Endometrial microvascular endothelial cells (primary cell): Measurements from ENCODE around the gene FADS1. TPM values are rescaled to one million over a fixed set of nuclear protein-coding genes. Genes with fewer than 3 reads are reported as not detected.

Source experiments
- in situ Hi-C: cut with HindIII; loops from 2 replicates; pipeline ENCODE4 v1.10.0; 2017; ENCODE audit warnings: low sequenced_read_pairs, low pct_unique_long_range_greater_than_20kb; ENCODE audit errors: inconsistent ontology term
- total RNA-seq: library from RNA; depleted of rRNA; stranded (reverse); fragments of >200 nt; gene quantifications from one replicate; pipeline ENCODE4 v1.2.3, GENCODE V29; 2015; ENCODE audit errors: inconsistent ontology term

The FADS1 gene
- total RNA-seq, 1 donor from 2014 or later: 40.0 TPM

DNA sequence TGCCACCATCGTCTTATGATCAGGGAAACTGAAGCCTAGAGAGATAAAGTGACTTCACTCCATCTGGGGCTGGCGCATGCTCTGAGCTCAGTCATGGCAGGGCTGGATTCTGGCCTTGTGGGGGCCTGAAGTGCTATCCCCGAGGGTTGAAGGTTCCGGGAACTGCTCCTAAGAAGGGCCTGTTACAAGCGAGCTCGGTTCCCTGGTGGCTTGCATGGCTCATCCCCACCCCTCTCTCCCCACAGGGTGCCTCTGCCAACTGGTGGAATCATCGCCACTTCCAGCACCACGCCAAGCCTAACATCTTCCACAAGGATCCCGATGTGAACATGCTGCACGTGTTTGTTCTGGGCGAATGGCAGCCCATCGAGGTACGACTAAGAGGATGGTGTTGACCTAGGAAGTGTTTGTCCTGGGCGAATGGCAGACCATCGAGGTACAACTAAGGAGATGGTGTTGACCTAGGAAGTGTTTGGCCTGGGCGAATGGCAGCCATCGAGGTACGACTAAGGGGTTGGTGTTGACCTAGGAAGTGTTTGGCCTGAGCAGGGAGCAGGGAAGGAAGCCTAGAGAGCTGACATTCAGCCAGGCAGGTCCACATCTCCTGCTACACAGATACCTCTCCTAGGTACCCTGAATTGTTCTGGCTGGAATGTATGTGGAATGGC lies 31.2 kb upstream of the FADS1 start:
- in situ Hi-C loops: no loop called here

DNA sequence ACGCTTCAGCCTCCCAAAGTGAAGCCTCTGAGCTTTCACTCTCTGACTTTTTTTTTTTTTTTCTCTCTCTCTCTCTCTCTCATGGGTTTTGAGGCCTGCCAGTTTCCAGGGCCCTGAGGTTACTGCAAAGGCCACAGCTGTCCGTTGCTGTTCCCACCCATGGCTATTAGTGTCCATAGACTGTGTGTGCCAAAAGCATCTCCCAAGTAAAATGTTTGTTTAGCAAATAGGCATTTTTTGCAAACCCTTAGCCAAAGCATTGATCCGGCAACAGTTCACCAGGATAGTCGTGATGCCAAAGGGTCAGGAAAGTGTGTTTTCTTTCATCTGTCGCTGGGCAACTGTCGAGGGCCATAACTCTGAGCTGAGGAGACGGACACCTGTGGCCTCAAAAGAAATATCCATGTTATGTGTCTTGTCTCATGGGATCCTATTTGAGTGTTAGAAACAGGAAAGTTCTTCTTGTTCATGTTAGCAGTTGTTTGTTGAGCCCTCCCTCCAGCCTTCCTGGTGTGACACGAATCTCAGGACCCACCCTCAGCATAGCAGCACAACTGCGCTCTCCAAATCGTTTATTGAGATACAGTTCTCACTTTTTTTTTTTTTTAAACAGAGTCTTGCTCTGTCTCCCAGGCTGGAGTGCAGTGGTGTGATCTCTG lies 29.7 kb upstream of the FADS1 start:
- in situ Hi-C loops: no loop called here

DNA sequence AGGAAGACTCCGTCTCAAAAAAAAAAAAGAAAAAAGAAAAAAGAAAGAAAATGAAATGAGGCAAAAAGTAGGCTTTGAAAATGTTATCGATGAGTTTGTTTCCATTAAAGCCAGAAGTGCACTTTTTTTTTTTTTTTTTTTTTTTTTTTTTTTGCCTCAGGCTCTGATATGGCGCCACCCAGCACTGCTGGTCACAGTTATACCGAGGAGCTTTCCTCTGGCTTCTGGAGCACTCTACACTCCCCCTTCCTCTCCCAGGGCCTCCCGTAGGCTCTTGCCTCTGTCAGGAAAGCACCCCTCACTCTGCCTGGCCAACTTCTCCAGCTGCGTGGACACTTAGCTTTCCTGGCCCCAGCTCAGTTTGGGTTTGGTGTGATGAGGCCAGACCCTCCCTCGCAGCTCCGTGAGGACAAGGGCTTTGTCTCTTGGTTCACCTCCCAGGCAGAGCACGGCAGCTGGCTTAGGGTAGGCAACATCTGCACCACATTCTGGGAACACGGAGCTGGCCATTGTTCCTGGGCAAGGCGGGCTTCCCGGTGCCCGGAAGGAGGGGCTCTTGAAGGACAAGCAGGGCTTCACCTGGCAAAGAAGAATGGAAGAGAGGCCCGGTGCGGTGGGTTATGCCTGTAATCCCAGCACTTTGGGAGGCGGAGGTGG lies 28.2 kb upstream of the FADS1 start:
- in situ Hi-C loops: no loop called here

DNA sequence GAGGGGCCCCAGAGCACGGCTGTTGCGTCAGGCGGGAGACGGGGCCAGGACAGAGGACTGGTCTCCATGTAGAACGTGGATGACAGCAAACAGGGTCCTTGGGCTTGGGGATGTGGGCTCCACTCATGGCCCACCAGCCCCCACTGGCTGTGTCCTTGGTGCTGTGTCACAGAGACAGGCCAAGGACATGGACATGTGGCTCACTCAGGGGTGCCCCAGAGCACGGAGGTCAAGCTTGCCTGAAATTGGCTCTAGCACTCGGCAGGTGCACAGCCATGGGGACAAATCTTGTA lies 25.7 kb upstream of the FADS1 start:
- in situ Hi-C loops: no loop called here

DNA sequence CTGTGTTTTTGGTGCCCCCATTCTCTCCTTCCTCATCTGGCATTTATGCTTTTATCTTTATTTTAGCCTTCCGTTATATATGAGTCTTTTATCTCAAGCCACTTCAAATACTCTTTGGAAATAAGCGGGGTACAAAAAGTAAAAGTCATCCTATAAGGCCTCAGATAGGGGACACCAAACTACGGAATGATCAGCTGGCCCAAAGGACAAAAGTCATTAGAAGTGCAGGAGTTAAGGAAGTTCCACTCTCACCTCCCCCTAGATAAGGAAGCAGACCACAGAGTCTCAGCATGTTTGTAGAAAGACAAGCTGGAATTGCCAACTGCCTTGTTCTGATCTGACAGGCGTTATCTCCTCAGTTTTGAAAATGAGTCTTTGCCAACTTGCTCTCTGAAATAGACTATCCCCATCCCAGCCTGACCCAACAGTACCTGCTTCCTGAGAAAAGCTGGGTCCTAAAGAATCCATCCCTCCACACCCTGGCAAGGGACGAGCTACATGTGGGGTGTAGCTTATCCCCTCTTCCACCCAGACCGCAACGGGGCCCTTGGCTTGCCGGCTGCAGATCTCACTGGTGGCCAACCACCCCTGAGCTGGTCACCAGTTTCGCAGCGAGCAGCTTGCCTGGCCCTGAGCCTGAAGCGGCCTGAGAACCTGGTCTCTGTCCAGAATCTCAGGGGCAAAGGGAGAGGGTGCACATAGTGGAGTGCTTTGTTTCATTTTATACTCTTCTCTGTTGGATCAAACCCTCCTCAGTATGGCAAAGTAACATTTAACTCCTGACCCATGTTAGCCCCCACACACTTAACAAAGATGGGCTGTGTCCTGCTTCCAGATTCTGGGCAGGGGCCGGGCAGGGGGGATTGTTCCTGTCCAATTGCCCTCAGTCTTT lies 25.1 kb upstream of the FADS1 start:
- in situ Hi-C loops: no loop called here

DNA sequence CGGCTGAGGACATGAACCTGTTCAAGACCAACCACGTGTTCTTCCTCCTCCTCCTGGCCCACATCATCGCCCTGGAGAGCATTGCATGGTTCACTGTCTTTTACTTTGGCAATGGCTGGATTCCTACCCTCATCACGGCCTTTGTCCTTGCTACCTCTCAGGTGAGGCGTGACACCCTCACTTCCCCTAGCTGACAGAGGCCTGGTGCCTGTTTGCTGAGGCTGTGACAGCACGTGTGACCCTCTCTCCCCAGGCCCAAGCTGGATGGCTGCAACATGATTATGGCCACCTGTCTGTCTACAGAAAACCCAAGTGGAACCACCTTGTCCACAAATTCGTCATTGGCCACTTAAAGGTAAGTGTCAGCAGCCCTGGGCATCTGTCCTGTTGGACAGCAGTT lies 23.6 kb upstream of the FADS1 start:
- in situ Hi-C loops: no loop called here

DNA sequence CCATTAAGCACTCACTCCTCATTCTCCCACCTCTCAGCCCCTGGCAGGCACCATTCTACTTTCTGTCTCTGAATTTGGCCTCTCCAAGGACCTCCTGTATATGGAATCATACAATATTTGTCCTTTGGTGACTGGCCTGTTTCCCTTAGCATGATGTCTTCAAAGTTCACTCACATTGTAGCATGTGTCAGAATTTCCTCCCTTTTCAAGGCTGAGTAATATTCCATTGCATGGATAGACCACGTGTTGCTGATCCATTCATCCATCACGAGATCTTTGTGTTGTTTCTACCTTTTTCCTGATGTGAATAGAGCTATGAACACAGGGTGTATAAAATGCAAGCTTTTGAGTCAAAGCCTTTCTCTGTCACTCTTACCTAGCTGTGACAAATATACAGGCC lies 22.9 kb upstream of the FADS1 start:
- in situ Hi-C loops: no loop called here

DNA sequence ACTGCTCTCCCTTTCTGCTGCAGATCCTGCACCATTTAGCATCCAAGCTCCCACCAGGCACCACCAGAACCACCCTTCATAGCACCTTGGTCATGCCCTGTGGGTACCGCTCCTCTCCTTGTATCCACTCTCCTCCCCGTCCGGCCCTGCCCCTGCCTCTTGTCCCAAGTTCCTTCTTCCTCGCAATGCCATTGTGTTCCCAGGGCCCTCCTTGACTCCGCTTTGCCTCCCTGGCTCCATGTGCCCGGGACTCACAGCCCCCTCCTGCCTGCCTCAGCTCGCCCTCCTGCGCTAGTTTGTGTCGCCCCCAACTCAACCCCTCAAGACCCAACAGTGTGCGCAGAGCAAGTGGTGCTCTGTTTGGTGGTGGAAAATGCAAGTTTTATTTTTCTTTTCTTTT lies 22.1 kb upstream of the FADS1 start:
- in situ Hi-C loops: no loop called here

DNA sequence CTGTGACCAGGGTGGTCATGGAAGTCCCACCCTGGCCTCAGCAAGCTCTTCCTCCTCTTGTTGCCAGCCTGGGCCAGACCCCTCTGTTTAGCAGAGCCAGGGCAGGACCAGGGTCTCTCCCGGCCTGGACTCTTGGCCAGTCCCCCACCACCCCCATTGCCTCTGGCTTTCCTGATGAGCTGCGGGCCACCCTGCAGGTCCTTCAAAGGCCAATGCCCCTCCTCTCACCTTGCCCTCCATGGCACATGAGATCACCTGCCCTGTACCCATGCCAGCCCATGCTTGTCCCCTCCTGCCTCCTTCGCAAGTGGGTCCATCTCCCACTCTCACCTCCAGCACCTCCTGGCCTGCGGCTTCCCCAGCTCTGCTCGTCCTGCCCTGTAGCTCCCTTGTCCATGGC lies 21.7 kb upstream of the FADS1 start:
- in situ Hi-C loops: no loop called here

DNA sequence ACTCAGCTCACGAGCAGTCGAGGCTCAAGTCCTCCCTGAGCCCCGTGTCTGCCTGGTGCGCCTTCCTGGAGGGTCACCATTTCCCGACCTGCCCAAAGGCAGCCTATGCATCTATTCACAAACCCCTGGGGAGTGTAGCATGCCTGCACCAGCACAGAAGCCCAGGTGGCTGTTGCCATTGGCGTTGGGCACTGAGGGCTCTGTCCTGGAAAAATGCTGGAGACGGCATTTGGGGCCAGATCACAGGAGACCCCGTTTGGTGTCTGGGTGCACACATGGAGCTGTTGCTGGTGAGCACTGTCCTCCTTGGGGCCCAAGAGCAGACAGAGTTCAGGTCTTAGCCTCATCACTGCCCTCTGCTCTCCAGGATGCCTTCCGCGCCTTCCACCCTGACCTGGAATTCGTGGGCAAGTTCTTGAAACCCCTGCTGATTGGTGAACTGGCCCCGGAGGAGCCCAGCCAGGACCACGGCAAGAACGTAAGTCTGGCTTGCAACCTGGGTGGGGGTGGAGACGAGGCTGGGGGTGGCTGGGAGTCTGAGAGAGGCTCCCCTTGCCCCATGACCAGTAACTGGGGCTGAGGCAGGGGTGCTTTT lies 20.7 kb upstream of the FADS1 start:
- in situ Hi-C loops: no loop called here

DNA sequence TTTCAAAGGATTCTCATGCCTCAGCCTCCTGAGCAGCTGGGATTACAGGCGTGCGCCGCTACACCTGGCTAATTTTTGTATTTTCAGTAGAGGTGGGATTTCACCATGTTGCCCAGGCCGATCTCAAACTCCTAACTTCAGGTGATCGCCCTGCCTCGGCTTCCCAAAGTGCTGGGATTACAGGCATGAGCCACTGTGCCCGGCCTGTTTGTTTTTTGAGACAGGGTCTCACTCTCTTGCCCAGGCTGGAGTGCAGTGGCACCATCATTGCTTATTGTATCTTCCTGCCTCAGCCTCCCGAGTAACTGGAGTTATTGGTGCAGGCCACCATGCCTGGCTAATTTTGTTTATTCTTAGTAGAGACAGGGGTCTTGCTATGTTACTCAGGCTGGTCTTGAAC lies 19.4 kb upstream of the FADS1 start:
- in situ Hi-C loops: no loop called here

DNA sequence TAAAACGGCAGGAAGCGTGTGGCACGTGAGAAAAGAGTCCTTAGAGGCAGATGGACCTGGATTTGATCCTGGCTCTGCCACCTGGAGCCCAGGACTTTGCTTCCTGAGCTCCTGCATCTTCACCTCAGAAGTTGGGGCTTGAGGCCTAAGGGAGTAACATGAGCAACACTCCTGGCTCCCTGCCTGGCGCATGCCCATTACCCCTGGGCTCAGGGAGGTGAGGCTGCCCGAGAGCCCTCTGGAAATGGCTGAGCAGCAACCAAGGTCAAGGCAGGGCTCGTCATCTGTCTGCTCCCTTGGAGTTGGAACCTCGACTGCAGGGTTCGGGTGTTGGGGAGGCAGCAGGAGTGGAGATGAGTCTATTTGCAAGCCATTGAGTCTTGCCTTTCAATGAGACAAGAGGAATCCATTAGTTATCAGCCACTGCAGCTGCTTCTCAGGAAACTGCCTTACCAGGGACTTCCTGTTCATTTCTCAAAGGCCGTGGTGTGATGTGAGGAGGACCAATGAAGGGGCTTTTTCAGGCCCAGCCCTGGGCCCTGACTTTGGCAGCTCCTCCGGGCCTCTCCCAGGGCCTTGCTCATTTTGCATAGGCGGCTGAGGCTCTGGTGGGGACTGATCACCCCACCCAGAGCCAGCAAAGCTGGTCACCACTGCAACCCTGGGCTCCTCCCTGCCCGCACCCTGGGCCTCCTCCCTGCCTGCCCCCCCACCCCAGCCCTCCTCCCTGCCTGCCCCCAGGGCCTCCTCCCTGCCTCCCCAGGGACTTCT lies 17.7 kb upstream of the FADS1 start:
- in situ Hi-C loops: no loop called here

DNA sequence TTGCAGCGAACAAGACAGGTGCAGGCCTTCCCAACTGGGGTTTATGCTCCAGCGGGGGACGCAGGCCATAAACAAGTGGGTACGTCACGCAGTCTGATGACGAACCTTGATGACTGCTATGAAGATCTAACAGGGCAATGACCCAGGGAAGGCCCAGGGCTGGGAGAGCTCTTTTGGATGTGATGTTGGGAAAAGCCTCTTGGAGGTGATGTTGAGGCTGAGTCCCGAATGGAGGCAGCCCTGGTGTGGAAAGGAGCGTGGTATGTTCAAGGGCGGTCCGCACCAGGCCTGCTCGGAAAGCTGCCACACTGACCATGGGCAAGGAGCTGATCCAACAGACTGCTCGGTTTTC lies 17.1 kb upstream of the FADS1 start:
- in situ Hi-C loops: no loop called here

DNA sequence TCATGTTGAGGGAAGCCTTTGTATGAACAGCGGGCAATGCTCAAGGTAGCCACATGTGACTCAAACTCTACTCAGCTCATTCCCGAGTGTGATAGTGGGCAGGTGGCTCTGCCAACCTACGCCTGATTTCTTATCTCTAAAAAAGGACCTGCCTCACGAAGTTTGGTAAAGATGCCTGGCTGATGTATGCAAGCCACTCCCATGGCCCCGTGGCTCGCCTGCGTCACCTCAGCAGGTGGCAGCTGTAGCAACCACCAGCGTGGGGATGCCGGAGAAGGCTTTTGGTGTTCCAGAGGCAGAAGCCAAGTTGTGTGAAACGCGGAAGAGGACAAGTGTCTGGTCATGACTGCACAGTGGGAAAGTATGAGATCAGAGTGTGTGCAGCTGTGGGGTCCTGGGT lies 16.7 kb upstream of the FADS1 start:
- in situ Hi-C loops: no loop called here

DNA sequence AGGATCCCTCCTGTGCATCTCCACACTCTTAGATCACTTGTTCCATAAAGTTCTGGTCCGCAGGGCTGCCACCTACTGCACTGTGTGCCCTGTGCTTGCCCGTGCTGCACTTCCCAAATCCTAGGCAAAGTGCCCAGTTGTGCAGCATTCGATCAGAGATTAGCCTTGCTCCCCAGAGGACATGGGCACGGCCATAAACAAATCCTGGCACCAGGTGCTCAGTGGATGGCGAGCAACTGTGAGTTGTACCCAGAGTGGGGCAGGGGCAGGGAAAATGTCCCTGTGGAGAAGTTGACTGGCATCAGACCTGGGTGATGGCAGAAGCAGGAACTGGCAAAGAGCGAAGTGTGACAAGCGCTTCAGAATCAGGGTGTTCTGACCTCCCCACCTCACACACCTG lies 16.0 kb upstream of the FADS1 start:
- in situ Hi-C loops: no loop called here

DNA sequence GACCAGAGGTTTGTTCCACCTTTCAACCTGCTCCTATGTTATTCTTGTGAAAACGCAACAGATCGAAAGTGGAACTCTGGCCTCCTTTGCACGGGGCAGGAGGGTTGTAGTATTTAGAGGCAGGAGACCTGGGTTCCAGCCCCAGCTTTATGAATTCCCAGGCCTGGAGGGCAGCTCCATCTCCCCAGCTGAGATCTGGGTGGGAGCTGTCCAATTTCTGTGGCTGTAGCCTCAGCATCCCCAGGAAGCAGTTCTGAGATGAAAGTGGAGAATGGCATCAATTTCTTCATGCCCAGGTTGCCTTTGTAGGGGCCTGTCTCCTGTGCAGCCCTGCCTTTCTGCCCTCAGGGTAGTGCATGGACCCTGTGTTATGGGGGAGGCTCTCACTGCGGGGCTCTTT lies 15.4 kb upstream of the FADS1 start:
- in situ Hi-C loops: no loop called here

DNA sequence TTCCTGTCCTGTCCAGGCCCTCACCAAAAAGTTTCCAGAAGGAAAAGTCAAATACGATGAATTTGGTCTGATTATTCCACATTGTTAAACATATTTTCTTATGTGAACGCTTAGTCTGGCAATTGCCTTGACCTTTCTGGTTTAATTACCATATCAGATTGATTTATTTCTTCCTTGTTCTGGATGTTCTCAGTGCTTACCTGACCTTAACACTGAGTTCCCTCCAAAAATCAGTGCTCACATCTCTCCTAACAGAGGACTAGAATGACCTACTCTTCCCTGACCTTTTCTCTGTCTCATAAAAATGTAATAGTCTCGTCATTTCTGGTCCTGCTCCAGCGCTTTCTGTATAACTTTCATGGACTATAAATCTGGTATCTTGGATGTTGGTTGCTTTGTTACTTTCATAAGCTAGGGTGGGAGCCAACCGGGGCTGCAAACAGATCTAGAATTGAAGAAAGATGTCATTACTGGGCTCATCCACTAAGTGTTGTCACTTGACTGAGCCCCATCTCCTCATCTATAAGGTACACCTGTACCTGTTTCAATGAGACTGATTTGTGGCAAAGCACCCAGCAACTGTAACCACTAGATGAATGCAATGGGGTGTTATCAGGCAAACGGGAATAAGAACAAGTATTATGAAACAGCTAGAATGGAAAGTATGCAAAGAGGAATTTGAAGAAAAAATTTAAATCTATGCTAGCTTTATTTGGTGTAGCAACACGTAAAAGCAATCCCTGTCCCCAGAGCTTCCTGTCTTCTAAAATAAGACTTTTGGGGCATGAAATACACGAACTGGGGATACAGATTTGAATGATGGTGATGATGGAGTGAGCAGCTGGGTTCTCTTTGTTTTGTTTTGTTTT lies 13.7 kb upstream of the FADS1 start:
- in situ Hi-C loops: no loop called here

DNA sequence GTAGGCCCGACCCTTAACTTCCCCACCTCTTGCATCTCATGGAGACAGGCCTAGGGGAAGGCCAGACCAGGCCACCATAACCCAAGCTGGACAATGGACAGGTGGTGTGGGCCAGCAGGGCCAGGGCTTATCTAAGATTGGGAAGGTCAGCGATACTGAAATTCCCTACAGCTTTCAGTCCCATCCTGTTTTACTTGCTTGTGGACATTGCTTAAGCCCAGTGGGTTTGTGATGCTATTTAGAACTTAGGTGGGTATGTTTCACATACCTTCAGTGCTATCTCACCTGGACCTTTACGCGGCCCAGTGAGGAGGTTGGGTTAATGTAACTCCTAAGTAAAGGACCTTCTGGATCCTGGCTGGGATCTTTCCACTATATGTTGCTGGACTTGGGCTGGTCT lies 13.0 kb upstream of the FADS1 start:
- in situ Hi-C loops: no loop called here
